BE2C (cell line): ENCODE results near the gene MARCHF2.
"Not testable (repeated sequence)": the region's sequence is repeated elsewhere in the genome, so short reads cannot be mapped to it uniquely, and the experiment has no call there.

Source experiments
- DNase-seq: peaks from one replicate; pipeline ENCODE4 v3.0.0-alpha.2; 2020
- H3K27me3 ChIP-seq: fragments of 250-450 bp; sonication (Bioruptor Pico); 2 replicates; pipeline ENCODE4 v1.5.1; 2020; ENCODE audit warnings: mild to moderate bottlenecking
- H3K36me3 ChIP-seq: fragments of 250-450 bp; sonication (Bioruptor Pico); 2 replicates; pipeline ENCODE4 v1.5.1; 2020; ENCODE audit warnings: mild to moderate bottlenecking
- H3K4me1 ChIP-seq: fragments of 250-450 bp; sonication (Bioruptor Pico); 2 replicates; pipeline ENCODE4 v1.5.1; 2020
- H3K4me3 ChIP-seq: 2 replicates; pipeline ENCODE4 v1.5.1; 2011; ENCODE audit warnings: low read depth, low read length
- H3K9me3 ChIP-seq: fragments of 250-450 bp; sonication (Bioruptor Pico); 2 replicates; pipeline ENCODE4 v1.5.1; 2020
- CTCF ChIP-seq: IDR thresholded peaks from 2 replicates; pipeline ENCODE4 v1.5.1; 2012; ENCODE audit warnings: mild to moderate bottlenecking, low read depth, low read length

Gene MARCHF2

DNA sequence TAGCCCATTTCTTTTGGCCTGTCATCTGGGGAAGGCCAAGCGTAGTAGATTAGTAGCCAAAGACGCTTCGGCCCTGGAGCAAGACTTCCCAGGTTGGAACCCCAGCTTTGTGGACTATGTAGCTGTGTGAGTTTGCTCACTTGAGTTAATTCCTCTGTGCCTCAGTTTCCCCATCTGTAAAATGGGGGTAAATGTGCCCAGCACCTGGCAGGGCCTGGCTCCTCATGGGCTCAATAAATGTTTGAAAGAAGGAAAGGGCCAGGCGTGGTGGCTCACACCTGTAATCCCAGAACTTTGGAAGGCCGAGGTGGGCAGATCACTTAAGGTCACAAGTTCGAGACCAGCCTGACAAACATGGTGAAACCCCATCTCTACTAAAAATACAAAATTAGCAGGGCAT lies 16.7 kb downstream of the MARCHF2 start:
- no peak for DNase-seq
- no peaks in the 10 kb centered on the region for H3K4me1 ChIP-seq
- H3K27me3 ChIP-seq: no peaks in the 10 kb centered on the region
- H3K9me3 ChIP-seq: no peaks in the 10 kb centered on the region
- TF ChIP-seq CTCF: no peak
- no peaks in the 10 kb centered on the region for H3K36me3 ChIP-seq
- no peak overlapping the region for H3K4me3 ChIP-seq

- no peaks in the 10 kb centered on the region for H3K4me1 ChIP-seq
- no peak for TF ChIP-seq CTCF
- H3K4me3 ChIP-seq: no peak overlapping the region
- DNase-seq: no peak
- no peaks in the 10 kb centered on the region for H3K9me3 ChIP-seq
- no peaks in the 10 kb centered on the region for H3K27me3 ChIP-seq
- no peaks in the 10 kb centered on the region for H3K36me3 ChIP-seq
Measured at GRCh38 chr19:8430650-8431049, 17.5 kb downstream of the MARCHF2 start.

- DNase-seq: no peak
- no peaks in the 10 kb centered on the region for H3K27me3 ChIP-seq
- H3K4me1 ChIP-seq: no peaks in the 10 kb centered on the region
- TF ChIP-seq CTCF: no peak
- H3K4me3 ChIP-seq: no peak overlapping the region
- H3K9me3 ChIP-seq: no peaks in the 10 kb centered on the region
- H3K36me3 ChIP-seq: no peaks in the 10 kb centered on the region
Measured at GRCh38 chr19:8438236-8438635, 25.1 kb downstream of the MARCHF2 start.

GRCh38 chr19:8441725-8442544 lies 28.8 kb downstream of the MARCHF2 start:
- H3K4me3 ChIP-seq: no peak overlapping the region
- TF ChIP-seq CTCF: no peak
- no peaks in the 10 kb centered on the region for H3K27me3 ChIP-seq
- DNase-seq: no peak
- no peaks in the 10 kb centered on the region for H3K9me3 ChIP-seq
- no peaks in the 10 kb centered on the region for H3K4me1 ChIP-seq
- H3K36me3 ChIP-seq: peaks cover 18% of the 10 kb centered on the region

DNA sequence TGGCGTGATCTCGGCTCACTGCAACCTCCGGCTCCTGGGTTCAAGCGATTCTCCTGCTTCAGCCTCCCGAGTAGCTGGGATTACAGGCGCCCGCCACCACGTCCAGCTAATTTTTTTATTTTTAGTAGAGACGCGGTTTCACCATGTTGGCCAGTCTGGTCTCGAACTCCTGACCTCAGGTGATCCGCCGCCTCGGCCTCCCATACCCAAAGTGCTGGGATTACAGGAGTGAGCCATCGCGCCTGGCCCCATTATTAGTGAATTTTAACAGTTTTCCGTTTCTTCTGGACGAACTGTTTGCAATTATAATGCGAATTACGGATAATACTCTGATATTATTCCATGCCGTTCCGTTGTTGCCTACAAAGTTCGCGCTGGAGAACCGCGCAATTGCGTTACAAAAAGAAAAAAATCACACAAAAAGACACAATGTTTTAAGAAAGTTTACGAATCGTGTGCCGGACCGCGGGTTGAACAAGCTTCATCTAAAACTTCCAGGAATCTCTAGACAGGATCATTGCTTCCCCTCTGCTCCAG lies 31.1 kb downstream of the MARCHF2 start:
- not testable (repeated sequence) for DNase-seq, H3K27me3 ChIP-seq, H3K4me1 ChIP-seq, H3K9me3 ChIP-seq
- Histone ChIP-seq H3K4me3 (peak overlapping the region; percentile 95), H3K36me3 (peaks cover 27% of the 10 kb centered on the region)

- peak; percentile 100 for DNase-seq
- TF ChIP-seq CTCF: no peak
- Histone ChIP-seq H3K4me3 (peak within 1 kb of the TSS; percentile 95), H3K4me1 (no peaks in the 10 kb centered on the region), H3K9me3 (no peaks in the 10 kb centered on the region), H3K27me3 (no peaks in the 10 kb centered on the region), H3K36me3 (peaks cover 28% of the 10 kb centered on the region)
Measured at GRCh38 chr19:8444677-8445487, 31.8 kb downstream of the MARCHF2 start, which contains the start of gene HNRNPM. HNRNPM (plus strand) TSS chr19:8444975; CDS start chr19:8444999, 24 bp downstream.
